HG03066 (cell line): ENCODE results near the gene MDM2.
"Not testable (repeated sequence)": the region's sequence is repeated elsewhere in the genome, so short reads cannot be mapped to it uniquely, and the experiment has no call there.

Experiments used
- ATAC-seq: cut with Tn5 transposase; IDR thresholded peaks from one replicate; pipeline ENCODE4 v1.9.1; 2021; ENCODE audit warnings: low read depth; ENCODE audit not compliant: unreplicated experiment

MDM2 gene

DNA sequence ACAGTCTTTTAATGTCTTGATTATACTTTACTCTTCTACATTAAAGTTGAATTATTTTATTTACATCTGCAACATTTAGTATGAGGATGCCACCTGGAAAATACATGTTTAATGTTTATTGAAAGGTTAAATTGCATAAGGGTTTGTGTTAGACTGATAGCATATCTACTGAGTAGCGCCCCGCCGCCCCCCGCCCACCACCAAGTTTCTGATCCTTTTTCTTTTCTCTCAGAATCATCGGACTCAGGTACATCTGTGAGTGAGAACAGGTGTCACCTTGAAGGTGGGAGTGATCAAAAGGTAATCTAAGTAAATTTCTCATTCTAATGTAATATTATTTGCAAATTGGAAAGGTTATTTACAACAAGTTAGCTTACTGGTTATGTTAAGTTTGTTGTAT lies 16.2 kb downstream of the MDM2 start:
- no peak for ATAC-seq

DNA sequence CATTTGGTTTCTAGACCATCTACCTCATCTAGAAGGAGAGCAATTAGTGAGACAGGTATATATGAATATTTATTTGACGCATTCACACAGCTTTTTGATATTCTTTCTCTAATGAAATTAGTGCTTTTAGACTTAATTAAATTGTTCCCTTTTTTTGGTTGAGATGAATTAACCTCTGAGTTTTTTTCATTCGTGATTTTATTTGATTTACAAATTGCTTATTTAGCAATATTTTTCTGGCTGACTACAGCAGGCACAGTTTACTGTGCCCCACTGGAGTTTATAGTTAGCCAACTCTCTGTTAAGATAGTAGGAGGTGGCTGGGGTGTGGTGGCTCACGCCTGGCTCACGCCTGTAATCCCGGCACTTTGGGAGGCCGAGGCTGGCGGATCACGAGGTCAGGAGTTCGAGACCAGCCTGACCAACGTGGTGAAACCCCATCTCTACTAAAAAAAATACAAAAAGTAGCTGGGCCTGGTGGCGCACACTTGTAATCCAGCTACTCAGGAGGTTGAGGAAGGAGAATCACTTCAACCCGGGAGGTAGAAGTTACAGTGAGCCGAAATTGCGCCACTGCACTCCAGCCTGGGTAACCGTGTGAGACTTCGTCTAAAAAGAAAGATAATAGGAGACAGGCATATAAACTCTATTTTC lies 16.7 kb downstream of the MDM2 start:
- ATAC-seq, result no peak

- no peak for ATAC-seq
Observed at GRCh38 chr12:68825569-68826217, 17.7 kb downstream of the MDM2 start.

GRCh38 chr12:68827895-68828671 lies 20.1 kb downstream of the MDM2 start:
- ATAC-seq, result no peak

- no peak for ATAC-seq
Observed at GRCh38 chr12:68828672-68829068, 20.7 kb downstream of the MDM2 start.

GRCh38 chr12:68831272-68831671 lies 23.3 kb downstream of the MDM2 start:
- no peak for ATAC-seq

DNA sequence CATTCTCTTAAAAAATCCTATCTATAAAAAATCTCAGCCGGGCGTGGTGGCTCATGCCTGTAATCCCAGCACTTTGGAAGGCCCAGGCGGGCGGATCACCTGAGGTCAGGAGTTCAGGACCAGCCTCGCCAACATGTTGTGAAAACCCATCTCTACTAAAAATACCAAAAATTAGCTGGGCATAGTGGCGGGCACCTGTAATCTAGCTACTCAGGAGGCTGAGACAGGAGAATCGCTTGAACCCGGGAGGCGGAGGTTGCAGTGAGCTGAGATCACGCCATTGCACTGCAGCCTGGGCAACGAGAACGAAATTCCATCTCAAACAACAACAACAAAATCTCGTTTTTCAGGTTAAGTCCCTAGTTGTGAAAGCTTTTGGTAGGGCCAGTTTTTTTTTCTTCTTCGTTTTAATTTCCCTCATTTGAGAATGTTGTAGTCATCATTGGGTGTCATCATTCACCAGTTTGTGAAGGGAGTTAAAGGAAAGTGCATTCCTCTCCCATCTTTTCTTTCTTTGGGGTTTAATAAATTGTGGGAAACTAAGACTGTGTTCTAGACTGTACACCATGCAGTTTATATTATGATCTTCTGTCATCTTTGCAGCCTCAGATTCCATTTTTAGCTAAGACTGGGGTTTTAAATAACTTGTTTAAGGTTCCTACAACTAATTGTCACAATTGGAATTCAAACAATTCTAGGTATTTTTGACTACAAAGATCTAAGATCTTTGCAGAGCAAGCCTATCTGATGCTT lies 23.9 kb downstream of the MDM2 start:
- ATAC-seq, result no peak

DNA sequence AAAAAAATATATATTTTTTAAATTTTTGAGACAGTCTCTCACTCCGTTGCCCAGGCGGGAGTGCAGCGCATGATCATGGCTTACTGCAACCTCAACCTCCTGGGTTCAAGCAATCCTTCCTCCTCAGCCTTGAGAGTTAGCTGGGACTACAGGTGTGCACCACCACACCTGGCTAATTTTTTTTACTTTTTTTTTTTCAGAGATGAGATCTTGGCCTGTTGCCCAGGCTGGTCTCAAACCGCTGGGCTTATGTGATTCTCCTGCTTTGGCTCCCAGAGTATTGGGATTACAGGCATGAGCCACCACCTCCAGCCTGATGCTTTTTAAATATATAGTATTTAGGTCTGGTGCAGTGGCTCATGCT lies 24.5 kb downstream of the MDM2 start:
- no peak for ATAC-seq

DNA sequence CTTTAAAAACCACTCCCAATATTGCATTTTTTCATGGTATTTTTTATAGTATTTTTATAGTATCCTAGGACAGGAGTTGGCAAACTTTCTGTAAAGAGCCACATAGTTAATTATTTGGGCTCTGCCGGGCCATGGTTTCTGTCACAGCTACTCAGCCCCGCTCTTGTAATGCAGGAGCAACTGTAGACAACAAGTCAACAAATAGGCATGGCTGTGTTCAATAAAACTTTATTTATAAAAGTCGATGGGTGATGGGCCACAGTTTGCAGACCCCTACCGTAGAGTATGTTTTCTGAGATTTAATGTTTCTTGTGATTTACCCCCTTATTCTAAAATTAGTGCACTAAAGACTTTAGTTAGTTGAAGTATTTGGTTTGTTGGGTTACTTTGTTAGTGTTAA lies 25.5 kb downstream of the MDM2 start:
- no peak for ATAC-seq

- ATAC-seq, result no peak
Observed at GRCh38 chr12:68835333-68835908, 27.4 kb downstream of the MDM2 start.

- ATAC-seq, result no peak
Observed at GRCh38 chr12:68837215-68837614, 29.2 kb downstream of the MDM2 start.

DNA sequence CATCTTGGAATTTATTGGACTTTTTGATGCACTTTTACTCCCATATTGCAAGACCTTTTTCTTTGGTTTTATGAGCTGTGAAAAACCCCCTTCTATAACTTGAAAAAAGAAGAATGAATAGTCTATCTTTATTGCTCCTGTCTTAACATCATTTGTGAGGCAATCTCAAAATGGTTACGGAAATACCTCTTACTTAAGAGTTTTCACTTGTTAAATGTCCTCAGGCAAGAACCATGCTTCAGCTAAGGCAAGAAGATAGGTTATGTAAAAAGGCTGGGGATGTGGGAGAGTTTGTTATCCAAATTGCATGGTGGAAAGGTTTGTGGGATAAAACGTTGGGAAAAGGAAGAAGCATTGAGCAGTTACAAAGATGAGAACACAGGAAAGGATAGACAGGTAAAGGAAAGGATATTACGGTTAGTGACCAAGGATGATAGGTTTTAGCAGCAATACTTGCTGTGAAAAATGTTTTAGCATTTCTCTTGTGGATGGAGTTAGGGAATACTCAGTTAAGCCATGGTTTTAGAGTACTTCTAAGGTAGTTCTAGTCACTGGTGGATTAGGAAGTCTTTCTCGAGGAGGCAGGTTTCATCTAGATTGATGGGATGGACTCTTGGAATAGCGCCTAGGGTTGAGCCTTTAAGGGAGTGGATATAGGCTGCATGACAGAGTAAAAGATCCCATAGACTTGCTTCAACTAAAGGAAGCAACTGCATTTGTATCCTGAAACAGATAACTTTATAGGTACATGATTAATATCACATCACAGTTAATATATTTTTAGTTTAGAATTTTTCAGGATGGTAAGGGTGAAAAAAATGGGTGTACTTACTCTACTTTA lies 30.3 kb downstream of the MDM2 start:
- no peak for ATAC-seq

GRCh38 chr12:68839183-68840147 lies 31.5 kb downstream of the MDM2 start:
- ATAC-seq, result no peak

DNA sequence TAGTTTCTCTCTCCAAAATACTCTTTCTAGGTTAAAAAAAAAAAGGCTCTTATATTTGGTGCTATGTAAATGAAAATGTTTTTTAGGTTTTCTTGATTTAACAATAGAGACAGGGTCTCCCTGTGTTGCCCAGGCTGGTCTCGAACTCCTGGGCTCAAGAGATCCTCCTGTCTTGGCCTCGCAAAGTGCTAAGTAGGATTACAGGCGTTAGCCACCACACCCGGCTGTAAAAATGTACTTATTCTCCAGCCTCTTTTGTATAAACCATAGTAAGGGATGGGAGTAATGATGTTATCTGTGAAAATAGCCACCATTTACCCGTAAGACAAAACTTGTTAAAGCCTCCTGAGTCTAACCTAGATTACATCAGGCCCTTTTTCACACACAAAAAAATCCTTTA lies 33.2 kb downstream of the MDM2 start:
- not testable (repeated sequence) for ATAC-seq

DNA sequence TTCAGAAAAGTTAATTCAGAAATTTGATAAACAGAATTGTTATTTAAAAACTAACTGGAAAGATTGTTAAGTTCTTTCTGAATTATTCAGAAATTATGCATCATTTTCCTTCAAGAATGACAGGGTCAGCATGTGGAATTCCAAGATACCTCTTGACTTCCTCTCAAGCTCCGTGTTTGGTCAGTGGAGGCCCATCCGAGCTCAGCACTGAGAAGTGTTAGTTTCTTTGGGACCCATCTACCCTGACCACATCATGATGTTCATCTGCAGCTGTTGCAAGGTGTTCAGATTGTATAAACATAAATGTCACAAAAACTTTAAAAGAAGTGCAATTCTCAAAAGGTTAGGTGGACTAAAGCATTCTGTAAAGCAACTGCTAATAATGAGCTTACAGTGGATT lies 33.7 kb downstream of the MDM2 start:
- ATAC-seq, result no peak

DNA sequence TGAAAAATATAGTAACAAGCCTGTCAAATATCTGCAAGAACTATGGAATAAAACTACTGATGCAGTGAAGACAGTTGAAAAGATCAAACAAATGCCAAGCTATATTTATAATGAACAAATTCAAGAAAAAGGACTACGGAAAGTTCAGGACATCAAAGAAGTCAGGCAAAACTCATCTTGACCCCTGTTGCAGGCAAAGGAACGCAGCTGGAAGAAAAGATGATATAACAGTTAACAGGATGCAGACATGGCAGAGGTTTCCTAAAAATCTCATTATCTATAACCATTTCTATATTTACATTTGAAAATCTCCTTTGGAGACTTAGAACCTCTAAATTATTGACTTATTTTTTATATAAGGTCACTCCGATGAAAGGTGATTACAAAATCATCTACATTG lies 34.1 kb downstream of the MDM2 start:
- ATAC-seq, result no peak

DNA sequence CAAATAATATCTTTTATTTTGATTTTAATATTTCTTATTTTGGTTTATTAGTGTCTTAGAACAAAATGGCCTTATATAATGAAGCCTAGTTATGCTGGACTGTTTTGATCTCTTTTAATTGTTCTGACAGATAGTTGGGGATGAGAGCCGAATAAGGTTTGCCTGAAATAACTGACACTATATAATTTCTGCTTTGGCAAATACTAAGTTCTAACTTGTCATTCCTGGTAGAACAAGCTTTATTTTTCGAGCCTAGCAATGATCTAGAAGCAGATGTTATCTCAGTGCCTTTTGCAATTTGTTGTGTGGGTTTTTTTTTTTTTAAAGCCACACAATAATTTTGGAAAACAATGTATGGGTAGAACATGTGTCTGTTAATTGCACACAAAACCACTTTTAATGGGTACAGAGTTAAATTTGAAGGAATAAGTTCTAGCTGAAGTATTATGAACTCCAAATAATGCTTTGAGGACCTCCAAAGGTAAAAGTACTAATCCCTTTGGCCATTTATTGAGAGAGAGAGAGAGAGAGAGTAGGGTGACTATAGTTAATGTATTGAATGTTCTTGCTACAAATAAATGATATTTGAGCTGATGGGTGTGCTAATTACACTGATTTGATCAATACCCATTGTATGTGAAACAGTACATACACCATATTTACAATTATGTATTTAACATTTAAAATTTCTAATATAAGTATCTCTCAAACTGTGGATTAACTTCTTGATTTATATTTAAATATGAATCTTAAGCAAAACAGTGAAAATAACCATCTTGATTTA lies 35.0 kb downstream of the MDM2 start:
- no peak for ATAC-seq

- ATAC-seq, result no peak
Observed at GRCh38 chr12:68844318-68844745, 36.4 kb downstream of the MDM2 start.
